ENCODE data around the gene STAC3.

STAC3 gene

DNA sequence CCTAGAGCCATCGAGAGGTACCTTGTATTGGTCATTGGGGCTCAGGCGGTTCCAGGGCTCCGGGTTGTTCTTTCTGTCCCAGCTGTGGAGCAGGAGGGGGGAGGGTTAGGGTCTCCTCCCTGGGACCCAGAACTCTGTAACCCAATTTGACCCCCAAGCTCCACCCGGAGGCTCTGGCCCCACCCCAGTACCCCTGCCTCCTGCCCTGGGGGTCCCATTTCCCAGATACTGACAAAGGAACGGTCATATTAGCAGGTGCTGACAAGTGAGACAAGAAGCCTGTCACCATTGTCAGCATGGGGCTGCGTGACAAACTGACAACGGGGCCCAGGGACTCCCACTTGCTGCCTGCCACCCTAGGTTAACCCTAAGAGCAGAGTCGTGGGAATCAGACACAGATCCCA, 15.3 kb downstream of the STAC3 start:
- DNase-seq = no peak

DNA sequence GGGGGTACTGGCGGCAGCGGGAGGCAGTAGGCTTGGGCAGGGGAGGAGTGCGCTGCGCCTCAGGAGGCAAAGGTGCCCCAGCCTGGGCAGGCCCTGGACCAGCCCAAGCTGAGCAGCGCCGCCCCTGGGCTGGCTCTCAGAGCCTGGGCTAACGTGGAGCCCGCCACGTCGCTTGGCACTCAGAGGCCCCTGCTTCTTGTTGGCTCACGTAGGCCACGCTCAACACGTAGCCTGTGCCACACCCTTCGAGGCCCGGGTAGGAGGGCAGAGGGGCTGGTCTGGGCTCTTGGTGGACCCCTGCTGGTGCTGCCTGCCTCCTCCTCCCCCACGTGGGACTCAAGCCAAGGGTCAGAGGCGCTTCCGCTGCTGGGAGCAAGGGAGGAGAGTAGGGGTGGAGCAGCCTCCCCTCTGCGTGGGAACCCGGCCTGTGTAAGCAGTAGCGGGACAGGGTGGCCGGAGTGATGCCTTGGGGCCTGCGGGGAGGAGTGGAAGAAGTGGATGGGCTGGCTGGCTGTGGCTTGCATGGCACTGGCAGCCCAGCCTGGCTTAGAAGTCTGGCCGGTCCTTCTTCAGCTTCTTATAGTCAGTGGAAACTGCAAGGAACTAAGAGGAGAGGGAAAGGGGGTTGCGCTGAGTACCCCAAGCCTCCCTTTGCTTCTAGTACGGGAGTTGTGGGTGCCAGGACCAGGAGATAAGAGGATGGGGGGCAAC, 15.8 kb downstream of the STAC3 start:
- peak in 1 of 2 experiments; percentile 37 for DNase-seq

DNA sequence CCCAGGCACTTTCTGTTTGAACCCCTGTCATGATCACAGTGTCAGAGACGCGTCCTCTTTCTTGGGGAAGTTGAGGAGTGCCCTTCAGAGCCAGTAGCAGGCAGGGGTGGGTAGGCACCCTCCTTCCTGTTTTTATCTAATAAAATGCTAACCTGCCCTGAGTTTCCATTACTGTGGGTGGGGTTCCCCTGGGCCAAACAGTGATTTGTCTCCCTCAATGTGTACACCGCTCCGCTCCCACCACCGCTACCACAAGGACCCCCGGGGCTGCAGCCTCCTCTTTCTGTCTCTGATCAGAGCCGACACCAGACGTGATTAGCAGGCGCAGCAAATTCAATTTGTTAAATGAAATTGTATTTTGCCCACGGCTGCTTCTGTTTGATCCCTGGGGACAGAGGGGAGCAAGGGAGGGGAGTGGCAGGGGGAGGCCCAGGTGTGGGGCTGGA, 16.4 kb downstream of the STAC3 start:
- DNase-seq = no peak

DNA sequence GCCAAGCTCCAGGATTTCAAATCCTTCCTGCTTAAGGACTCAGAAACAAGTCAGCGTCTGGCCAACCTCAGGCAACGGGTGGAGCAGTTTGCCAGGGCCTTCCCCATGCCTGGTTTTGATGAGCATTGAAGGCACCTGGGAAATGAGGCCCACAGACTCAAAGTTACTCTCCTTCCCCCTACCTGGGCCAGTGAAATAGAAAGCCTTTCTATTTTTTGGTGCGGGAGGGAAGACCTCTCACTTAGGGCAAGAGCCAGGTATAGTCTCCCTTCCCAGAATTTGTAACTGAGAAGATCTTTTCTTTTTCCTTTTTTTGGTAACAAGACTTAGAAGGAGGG, 16.8 kb downstream of the STAC3 start:
- no peak for DNase-seq

DNA sequence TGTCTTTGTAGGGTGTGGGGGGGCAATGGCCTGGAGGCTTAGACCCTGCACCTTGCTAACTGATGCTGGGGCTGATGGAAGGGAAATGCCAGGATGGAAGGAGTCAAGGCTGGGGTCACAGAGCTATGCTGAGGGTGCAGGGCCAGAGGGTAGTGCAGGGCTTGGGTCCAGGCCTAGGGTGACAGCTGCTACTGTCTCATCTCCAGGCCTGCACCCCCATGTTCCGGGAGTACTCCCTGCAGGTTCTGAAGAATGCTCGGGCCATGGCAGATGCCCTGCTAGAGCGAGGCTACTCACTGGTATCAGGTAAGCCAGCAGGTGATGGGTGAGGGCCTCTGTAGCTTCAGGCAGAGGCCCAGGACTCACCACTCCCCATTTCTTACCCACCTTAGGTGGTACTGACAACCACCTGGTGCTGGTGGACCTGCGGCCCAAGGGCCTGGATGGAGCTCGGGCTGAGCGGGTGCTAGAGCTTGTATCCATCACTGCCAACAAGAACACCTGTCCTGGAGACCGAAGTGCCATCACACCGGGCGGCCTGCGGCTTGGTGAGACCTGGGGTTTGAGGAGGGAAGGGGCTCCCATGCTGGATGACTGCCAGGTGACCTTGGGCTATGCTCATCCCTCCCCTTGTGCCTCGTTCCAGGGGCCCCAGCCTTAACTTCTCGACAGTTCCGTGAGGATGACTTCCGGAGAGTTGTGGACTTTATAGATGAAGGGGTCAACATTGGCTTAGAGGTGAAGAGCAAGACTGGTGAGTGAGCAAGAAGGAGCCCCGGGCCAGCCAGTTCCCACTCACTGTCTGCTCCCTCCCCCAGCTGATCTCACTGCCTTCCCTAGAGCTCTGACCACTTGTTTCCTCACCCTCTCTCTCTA, 17.4 kb downstream of the STAC3 start:
- DNase-seq = no peak

DNA sequence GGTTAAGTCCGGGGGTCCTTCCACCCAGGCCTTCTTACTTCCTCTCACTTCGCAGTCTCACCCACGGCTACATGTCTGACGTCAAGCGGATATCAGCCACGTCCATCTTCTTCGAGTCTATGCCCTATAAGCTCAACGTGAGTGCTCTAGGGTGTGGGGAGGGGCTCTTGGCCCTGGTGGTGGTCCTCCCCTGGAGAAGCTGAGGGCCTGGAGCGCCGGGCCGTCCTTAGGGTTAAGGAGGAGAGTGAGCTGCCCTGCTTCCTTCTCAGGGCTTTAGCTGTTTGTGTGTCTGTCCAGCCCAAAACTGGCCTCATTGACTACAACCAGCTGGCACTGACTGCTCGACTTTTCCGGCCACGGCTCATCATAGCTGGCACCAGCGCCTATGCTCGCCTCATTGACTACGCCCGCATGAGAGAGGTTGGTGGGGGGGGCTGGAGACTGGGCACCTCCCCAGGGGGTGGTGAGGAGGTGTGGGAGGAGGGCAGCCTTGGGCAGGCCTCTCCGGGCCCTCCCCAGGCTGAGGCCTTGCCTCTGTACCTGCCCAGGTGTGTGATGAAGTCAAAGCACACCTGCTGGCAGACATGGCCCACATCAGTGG, 18.7 kb downstream of the STAC3 start:
- DNase-seq = no peak

DNA sequence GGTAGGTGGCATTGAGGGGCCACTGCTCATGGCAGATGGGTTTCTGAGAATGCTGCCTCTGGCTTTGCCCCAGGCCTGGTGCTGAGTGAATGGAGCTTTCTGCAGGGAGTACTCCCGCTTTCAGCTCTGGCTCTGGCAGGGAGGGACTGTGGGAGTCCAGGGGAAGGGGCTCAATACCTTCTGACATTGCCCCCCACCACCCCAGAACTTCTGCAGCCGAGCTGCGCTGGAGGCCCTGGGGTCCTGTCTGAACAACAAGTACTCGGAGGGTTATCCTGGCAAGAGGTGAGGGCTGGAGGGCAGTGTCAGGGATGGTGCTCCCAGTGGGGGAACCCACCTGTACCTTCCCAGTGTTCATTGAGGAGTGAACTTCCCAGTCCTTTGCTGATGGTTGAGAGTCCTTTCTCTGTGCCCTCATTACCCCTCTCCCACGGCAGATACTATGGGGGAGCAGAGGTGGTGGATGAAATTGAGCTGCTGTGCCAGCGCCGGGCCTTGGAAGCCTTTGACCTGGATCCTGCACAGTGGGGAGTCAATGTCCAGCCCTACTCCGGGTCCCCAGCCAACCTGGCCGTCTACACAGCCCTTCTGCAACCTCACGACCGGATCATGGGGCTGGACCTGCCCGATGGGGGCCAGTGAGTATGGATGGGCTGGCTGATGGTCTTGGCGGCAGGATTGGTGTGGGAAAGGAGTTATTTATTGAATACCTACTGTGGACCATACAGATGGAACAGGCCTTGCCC, 19.5 kb downstream of the STAC3 start:
- peak in 1 of 2 experiments; percentile 15 for DNase-seq

DNA sequence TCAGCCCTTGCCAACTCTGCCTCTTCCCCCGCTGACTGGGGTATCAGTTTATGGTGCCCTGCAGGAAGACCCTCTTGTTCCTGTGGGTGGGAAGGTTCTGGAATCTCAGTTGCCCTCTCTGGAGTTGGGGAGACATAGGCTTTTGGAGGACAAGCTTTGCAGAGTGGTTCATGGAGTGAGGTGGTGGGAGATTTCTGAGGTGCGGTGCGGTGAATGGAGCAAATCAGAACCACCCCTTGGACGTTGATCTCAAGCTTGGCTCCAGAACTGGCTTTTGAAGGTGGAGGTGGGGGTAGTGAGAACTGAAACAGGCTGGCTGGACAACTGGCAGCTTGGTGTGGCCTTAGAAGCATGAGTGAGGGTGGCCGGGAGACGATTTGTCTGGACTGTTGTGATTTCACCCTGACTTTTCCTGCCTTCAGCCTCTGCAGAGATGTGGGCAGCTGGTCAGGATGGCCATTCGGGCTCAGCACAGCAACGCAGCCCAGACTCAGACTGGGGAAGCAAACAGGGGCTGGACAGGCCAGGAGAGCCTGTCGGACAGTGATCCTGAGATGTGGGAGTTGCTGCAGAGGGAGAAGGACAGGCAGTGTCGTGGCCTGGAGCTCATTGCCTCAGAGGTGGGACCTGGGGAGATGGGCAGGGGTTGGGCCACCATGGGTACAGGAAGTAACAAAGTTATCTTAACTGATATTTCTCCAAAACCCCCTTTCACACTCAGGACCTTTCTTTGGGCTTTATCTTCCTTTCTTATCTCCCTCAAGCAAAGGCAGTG, 20.4 kb downstream of the STAC3 start:
- no peak for DNase-seq

DNA sequence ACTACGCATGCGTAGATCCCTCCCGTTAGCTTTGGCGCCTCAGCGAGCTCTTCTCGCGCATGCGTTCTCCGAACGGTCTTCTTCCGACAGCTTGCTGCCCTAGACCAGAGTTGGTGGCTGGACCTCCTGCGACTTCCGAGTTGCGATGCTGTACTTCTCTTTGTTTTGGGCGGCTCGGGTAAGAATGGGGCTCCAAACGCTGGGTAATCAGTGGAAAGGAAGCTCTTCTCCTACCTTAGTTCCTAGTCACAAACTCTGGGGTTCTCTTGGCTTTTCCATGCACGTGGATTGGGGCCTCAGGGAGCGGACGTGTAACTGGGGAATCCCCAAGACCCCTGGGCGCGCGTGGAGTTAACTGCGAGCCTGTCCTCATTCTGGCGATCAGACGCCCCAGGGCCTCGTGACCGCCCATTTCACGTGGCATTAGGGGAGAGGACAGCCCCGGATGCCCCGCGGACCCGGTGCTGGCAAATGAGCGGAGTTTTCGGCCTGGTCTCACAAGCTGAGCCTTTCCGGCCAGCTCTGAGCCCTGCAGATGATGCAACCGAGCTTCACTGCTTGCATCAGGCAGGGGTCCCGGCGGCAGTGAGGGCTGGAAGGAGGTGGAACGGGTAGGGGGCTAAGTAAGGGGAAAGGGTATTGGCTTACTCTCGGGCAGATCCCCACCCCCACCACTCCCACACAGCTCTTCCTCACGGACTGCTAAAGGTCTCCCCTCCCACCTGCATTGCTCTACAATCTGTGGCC, 21.2 kb downstream of the STAC3 start, which contains the start of gene SHMT2:
SHMT2 (plus strand) TSS at position 78 of the 747 bp plus-strand sequence; CDS start at position 146, 68 bp downstream.
- peak; percentile 93 to 95 for DNase-seq

DNA sequence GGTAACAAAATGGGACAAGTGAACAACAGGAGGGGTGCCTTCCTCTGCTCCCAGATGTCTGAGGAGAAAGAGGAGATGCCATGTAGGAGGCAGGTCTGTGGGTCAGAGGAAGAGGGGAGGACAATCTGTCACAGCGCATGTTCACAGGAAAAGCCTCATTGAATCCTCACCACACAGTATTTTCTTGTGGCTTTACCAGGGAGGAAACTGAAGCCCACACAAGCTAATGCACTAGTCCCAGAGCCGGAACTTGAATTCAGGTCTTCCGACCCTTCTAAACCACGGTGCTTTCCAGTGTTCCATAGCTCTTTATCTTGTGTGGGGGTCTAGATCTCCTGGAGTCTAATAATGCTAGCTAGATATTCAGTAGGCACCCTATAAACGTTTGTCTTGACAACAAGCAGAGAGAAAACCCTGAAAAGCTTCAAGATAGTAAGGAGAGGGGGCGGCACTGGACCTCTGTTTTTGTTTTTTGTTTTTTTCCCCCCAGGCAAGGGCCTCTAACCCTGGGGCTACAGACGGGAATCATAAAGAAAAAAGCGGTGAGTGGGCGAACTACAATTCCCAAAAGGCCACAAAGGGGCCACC, 21.8 kb downstream of the STAC3 start:
- DNase-seq = no peak

DNA sequence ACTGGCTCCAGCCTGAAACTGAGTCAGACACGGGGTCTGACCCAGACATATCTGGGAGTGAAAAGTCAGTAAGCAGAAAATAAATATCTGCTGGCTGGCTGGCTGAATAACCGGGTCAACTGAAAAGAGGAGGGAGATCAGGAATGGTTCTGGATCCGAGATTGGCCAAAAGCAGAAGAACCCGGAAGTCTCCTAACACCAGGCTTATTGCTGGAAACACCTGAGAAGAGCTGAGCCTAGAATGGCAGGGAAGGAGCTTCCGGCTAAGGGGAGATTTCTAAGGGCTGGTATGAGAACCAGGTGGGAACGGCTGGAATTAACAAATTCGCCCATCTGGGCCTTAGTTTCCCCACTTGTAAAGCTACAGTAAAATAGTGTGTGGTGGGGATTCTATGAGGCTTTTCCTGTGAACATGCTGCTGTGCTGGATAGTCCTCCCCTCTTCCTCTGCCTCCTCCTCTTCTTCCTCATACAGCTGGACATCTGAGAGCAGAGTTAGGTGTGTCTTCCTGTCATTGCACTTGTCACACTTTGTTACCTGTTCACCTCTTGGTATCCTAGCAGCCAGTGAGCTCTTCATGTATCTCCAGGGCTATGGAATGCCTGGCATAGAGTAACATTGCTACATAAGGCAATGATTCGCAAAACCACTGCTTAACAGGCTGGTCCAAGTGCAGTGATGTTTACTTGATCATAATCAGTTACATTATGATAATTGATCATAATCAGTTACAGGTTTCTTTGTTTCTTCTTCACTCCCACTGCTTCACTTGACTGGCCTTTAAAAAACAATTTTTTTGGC, 23.5 kb downstream of the STAC3 start:
- no peak for DNase-seq

DNA sequence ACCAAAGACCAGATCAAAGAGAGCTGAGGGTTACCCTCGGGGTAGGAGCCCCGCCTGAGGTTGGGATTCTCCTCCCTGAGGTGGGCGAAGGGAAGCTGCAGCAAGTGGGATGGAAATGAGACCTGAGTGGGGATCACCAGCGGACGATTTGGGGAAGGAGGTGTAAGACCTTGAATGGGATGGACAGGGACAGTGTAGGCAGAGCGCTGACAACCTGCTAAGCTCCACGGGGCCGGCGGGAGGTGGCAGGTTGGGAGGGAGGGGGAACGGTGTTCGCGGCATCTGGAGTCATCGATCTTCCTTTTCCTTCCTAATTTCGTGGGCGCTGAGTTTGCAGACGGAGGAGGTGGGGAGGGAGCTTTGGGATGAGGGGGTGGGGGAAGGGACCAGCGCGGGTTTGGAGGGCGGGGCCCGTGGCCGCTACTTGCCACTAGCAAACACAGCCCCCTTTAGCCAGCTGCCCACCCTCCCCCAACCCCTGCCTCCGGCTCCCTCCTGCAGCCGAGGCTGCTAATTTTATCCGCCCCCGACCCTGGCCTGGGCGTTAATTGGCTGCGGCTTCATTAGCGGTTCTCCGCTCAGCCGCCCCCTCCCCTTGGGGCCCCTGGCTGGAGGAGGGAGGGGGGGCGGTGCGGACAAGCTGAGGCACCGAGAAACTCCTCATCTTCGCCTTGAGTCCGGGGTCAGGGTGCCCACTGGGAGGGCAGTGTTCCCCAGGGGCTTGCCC, 24.2 kb downstream of the STAC3 start:
- peak in 1 of 2 experiments; percentile 33 for DNase-seq

DNA sequence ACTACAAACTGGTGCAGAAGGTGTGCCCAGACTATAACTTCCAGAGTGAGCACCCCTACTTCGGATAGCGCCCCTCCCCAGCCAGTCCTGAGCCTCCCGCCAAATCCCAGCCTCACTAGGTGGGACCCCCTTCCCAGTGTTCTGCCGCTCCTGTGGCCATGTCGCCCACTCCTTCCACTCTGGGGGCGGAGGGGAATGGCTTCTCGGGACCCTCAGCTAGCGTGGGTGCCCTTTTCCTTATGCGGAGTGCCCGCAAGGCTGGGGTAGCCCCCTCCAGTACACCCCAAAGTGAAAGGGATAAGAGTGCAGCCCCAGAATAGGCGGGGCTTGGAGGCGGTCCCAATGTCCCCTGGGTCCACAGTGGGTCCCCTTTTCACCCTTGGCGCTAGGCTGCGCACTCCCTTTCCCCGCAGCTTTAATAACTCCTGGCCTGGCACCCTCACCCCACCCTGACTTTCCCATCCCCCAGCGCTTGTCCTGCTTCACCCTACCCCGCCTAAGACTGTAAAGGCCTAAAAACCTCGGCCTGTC, 25.2 kb downstream of the STAC3 start:
- peak in 1 of 2 experiments; percentile 58 for DNase-seq

DNA sequence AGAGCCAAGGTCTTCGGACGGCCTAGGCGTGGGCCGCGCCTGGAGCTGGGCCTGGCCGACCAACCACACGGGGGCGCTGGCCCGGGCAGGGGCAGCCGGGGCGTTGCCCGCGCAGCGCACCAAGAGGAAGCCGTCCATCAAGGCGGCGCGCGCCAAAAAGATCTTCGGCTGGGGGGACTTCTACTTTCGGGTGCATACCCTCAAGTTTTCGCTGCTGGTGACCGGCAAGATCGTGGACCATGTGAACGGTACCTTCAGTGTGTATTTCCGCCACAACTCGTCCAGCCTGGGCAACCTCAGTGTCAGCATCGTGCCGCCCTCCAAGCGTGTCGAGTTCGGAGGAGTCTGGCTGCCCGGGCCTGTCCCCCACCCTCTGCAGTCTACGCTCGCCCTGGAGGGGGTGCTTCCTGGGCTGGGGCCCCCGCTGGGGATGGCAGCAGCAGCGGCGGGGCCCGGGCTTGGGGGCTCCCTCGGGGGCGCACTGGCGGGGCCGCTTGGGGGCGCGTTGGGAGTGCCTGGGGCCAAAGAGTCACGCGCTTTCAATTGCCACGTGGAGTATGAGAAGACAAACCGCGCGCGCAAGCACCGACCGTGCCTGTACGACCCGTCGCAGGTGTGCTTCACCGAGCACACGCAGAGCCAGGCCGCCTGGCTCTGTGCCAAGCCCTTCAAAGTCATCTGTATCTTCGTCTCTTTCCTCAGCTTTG, 25.9 kb downstream of the STAC3 start:
- DNase-seq = peak; percentile 75 to 80

DNA sequence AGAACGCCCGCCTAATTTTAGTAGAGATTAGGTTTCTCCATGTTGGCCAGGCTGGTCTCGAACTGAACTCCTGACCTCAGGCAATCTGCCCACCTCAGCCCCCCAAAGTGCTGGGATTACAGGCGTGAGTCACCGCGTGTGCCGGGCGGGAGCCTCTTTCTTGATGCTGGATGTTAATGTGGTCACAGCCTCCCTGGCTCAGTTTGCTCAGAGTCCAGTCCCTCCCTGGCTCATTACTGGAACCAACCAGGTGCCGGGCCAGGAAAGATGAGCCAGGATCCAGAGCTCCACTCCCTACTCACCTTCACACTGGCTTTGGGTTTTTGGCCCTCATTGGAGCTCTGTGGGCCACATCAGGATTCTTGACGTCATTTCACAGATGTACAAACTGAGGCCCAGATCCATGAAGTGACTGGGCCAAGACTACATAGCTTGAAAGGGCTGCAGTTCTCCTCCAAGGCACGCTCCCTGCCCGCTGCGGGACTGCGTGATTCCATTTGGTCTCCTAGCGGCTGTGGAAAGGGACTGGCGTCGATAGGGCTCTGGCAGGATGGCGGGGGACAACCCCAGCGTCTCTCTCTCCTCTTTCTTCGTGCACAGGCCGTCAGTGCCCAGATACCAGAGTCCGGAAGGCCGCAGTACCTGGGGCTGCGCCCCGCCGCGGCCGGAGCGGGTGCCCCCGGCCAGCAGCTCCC, 26.6 kb downstream of the STAC3 start:
- no peak for DNase-seq

DNA sequence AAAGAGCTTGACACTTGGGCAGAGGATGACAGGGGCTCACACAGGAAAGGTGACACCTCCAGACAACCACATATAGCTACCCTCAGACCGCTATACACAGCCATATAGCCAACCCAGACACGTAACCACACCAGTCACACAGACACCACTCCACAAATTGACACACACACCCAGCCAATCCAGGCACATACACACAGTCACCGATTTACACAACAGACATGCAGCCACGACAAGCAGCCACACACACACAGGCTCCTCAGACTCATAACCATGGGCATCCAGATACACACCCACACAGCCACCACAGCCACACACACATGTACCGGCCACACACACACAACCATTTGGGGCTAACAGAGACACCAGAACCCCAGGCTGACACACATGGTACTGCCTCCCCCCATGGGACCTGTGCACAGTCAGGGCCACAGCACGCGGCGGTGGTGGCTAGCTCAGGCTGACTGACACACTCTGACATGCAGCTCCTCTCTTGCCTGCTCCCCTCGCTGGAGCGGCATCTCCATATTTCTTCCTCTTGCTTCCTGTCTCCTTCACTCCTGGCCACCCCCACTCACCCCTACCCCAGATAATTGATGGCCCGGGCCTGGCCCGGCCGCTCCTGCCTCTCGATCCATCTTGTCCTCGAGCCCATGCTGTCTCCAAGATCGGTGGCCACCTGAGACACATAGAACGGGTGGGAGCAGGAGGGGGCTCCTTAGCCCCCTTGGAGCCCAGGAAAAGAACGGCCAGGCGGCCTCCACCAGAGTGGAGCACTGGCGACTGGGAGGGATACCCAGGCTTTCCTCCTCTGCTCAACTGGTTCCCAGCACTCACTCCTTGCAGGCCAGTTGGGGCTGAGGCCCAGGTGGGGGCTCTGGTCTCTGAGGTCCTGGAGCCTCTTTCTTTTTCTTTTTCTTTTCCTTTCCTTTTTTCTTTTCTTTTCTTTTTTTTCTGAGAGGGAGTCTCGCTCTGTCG, 27.5 kb downstream of the STAC3 start:
- DNase-seq = peak; percentile 46 to 55

Measured in activated T-cell treated with anti-CD3 and anti-CD28 coated beads, Interleukin-2, amount 50 U/mL, for 48 hours (primary cell).